DOHH2 (cell line): ENCODE data around the gene VEGFB.

Experiments used
- CTCF ChIP-seq: fragments of 200-600 bp; sonication (generic); IDR thresholded peaks from one replicate; pipeline ENCODE4 v1.5.1; 2014; ENCODE audit warnings: antibody characterized with exemption, mild to moderate bottlenecking, low read depth, low read length; ENCODE audit not compliant: poor library complexity, severe bottlenecking
- EZH2phosphoT487 ChIP-seq: fragments of 200-600 bp; sonication (generic); IDR thresholded peaks from 2 replicates; pipeline ENCODE4 v1.6.1; 2017; ENCODE audit warnings: borderline replicate concordance, mild to moderate bottlenecking, antibody characterized with exemption, low read length, moderate library complexity, mixed read lengths

- TF ChIP-seq CTCF: no peak
- TF ChIP-seq EZH2phosphoT487: no peak
These were observed 47.8 kb downstream of the VEGFB start for GRCh38 chr11:64281957-64282770.
